Measurements from ENCODE around the gene PKD2L2. TPM values are rescaled to one million over a fixed set of nuclear protein-coding genes. Genes with fewer than 3 reads are reported as not detected.

PKD2L2 gene
- total and polyA plus RNA-seq, 2 donors from 2014 or later = not detected

- H3K27me3 ChIP-seq (ENCODE audit: control insufficient read depth, insufficient read depth, low read length) = no peaks in the 10 kb centered on the region
- intact Hi-C loops (cut with DNase I) = no loop called here
- no peak for FAIRE-seq
Observed at GRCh38 chr5:137945825-137946224, 56.6 kb downstream of the PKD2L2 start.

GRCh38 chr5:137954131-137954879 is 65.0 kb downstream of the PKD2L2 start:
- H3K4me3 ChIP-seq (ENCODE audit: low read length in 3 of 3) = no peak overlapping the region
- H3K9me3 ChIP-seq (ENCODE audit: control insufficient read depth in 2 of 3, insufficient read depth in 1 of 3, low read length in 3 of 3) = no peaks in the 10 kb centered on the region
- intact Hi-C loops (cut with DNase I) = no loop called here
- H3K27me3 ChIP-seq (ENCODE audit: control insufficient read depth, insufficient read depth, low read length) = no peaks in the 10 kb centered on the region
- no peak for FAIRE-seq
- no peak overlapping the region for H3K9ac ChIP-seq (ENCODE audit: low read length in 3 of 3)
- no peak for TF ChIP-seq CTCF (IDR thresholded peaks at IDR 0.05; ENCODE audit: borderline replicate concordance, extremely low read depth, insufficient read depth)
- peaks cover 4 to 24% (median 6%) of the 10 kb centered on the region in 3 donors for H3K36me3 ChIP-seq (ENCODE audit: control insufficient read depth in 2 of 3, insufficient read depth in 3 of 3, low read length in 3 of 3)
- H3K4me1 ChIP-seq (ENCODE audit: control insufficient read depth in 2 of 3, insufficient read depth in 2 of 3, low read depth in 1 of 3, low read length in 3 of 3) = no peaks in the 10 kb centered on the region
- no peak overlapping the region for H3K27ac ChIP-seq (ENCODE audit: low read depth in 2 of 2, low read length in 2 of 2)
- peak in 1 of 5 donors; percentile 6 for DNase-seq

More at GRCh38 chr5:137945825-137946224, 56.6 kb downstream of the PKD2L2 start:
- peaks cover 12 to 43% (median 42%) of the 10 kb centered on the region in 3 donors for H3K36me3 ChIP-seq (ENCODE audit: control insufficient read depth in 2 of 3, insufficient read depth in 3 of 3, low read length in 3 of 3)
- H3K9ac ChIP-seq (ENCODE audit: low read length in 3 of 3) = no peak overlapping the region
- H3K9me3 ChIP-seq (ENCODE audit: control insufficient read depth in 2 of 3, insufficient read depth in 1 of 3, low read length in 3 of 3) = no peaks in the 10 kb centered on the region
- no peak overlapping the region for H3K4me3 ChIP-seq (ENCODE audit: low read length in 3 of 3)
- H3K27ac ChIP-seq (ENCODE audit: low read depth in 2 of 2, low read length in 2 of 2) = no peak overlapping the region
- no peak for TF ChIP-seq CTCF (IDR thresholded peaks at IDR 0.05; ENCODE audit: borderline replicate concordance, extremely low read depth, insufficient read depth)
- DNase-seq = no peak
- H3K4me1 ChIP-seq (ENCODE audit: control insufficient read depth in 2 of 3, insufficient read depth in 2 of 3, low read depth in 1 of 3, low read length in 3 of 3) = no peaks in the 10 kb centered on the region

DNA sequence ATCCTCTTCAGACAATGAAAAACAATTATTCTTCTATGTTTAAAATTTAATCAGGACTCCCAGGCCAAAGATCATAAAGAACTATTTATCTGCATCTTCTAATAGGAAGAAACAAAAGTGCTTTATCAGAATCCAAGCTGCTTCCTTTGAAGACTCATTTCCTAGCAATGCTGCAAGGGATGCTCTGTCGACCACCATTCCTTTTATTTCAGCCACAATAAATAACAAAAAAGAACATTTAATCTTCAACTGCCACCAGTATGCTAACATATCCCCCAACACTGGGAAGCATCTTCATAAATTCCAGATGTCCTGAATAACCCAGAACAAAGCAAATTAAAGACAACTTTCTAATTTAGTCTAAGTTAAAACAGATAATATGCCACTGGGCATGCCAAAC is 68.7 kb downstream of the PKD2L2 start:
- Histone ChIP-seq H3K27ac (ENCODE audit: low read depth in 2 of 2, low read length in 2 of 2) (no peak overlapping the region), H3K4me3 (ENCODE audit: low read length in 3 of 3) (no peak overlapping the region), H3K36me3 (ENCODE audit: control insufficient read depth in 2 of 3, insufficient read depth in 3 of 3, low read length in 3 of 3) (peaks cover 0 to 24% (median 2%) of the 10 kb centered on the region in 3 donors), H3K4me1 (ENCODE audit: control insufficient read depth in 2 of 3, insufficient read depth in 2 of 3, low read depth in 1 of 3, low read length in 3 of 3) (no peaks in the 10 kb centered on the region), H3K27me3 (ENCODE audit: control insufficient read depth, insufficient read depth, low read length) (no peaks in the 10 kb centered on the region), H3K9me3 (ENCODE audit: control insufficient read depth in 2 of 3, insufficient read depth in 1 of 3, low read length in 3 of 3) (no peaks in the 10 kb centered on the region), H3K9ac (ENCODE audit: low read length in 3 of 3) (no peak overlapping the region)
- intact Hi-C loops (cut with DNase I) = no loop called here
- FAIRE-seq = no peak
- no peak for DNase-seq
- TF ChIP-seq CTCF (IDR thresholded peaks at IDR 0.05; ENCODE audit: borderline replicate concordance, extremely low read depth, insufficient read depth) = no peak

Measured in kidney (tissue), 14 donors.